T-helper 17 cell (primary cell): Measurements from ENCODE around the gene MSI2. TPM values are rescaled to one million over a fixed set of nuclear protein-coding genes. Genes with fewer than 3 reads are reported as not detected.

ENCODE experiments used
- ATAC-seq: fragments of 150-1000 bp; cut with Tn5 transposase; 2 replicates; pipeline ENCODE4 v1.10.0; 2021; ENCODE audit warnings: mild to moderate bottlenecking, moderate library complexity
- DNase-seq, 3 donors: peaks; one replicate each; pipeline versions ENCODE4 v3.0.0 to v3.0.0-alpha.2; 2020 to 2021
- H3K9me3 ChIP-seq: one replicate; pipeline ENCODE4 v1.7.0; 2013; ENCODE audit warnings: low read length, mild to moderate bottlenecking; ENCODE audit not compliant: control insufficient read depth, poor library complexity, severe bottlenecking
- H3K27ac Mint-ChIP-seq: one replicate; pipeline ENCODE4 v1.8.0; 2022; ENCODE audit warnings: mild to moderate bottlenecking, moderate library complexity, mixed read lengths
- H3K27me3 Mint-ChIP-seq: one replicate; pipeline ENCODE4 v1.8.0; 2022; ENCODE audit warnings: mixed read lengths
- H3K36me3 Mint-ChIP-seq: one replicate; pipeline ENCODE4 v1.8.0; 2022; ENCODE audit warnings: low read depth, mixed read lengths
- H3K4me1 Mint-ChIP-seq: one replicate; pipeline ENCODE4 v1.8.0; 2022; ENCODE audit warnings: mild to moderate bottlenecking, mixed read lengths
- H3K4me3 Mint-ChIP-seq: one replicate; pipeline ENCODE4 v1.8.0; 2022; ENCODE audit warnings: mild to moderate bottlenecking, moderate library complexity, mixed read lengths
- total RNA-seq, 4 donors: library from RNA in 2 of 4; stranded (reverse) in 2 of 4; gene quantifications; one replicate each; pipeline ENCODE4 v1.2.3 and lab custom pipeline; 2022 to 2026

MSI2 gene
- total RNA-seq, 2 donors from 2014 or later, result 148 to 151 TPM

DNA sequence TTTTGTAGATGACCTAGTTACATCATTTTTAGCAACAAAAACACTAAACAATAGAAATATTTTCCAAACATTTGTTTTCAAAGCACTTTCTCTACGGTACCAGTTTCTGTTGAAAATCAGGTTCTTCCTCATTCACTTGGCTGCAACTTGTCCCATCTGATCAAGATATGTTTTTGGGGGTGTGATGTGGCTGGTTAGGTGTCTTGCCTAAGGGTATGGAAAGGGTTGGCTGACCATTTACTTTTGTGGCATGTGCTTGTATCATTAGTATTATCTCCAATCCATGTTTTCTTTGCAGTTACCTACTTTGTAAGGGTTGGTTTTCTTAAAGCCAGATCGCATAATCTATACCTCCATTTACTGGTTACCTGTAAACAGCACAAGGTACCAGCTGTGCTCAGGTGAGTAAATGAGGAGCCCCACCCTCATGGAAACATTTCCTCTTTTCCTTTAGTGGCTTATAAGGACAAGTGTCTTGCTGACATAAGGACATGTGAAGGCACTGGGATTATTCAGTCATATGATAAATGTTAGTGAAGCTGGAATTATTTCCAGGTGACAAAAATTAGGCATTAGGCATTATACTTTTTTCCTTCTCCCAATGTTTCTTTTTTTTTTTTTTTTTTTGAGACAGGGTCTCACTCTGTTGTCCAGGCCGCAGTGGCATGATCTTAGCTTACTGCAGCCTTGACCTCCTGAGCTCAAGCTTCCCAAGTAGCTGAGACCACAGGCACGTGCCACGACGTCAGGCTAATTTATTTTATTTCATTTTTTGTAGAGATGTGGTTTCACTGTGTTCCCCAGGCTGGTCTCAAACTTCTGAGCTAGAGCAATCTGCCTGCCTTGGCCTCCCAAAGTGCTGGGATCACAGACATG is 326.8 kb downstream of the MSI2 start:
- Mint-ChIP-seq H3K4me3 (no peak overlapping the region), H3K27ac (peak overlapping the region; percentile 16), H3K27me3 (no peaks in the 10 kb centered on the region), H3K36me3 (no peaks in the 10 kb centered on the region), H3K4me1 (peaks cover 7% of the 10 kb centered on the region)
- no peak for ATAC-seq
- H3K9me3 ChIP-seq, result no peaks in the 10 kb centered on the region
- DNase-seq, result no peak

DNA sequence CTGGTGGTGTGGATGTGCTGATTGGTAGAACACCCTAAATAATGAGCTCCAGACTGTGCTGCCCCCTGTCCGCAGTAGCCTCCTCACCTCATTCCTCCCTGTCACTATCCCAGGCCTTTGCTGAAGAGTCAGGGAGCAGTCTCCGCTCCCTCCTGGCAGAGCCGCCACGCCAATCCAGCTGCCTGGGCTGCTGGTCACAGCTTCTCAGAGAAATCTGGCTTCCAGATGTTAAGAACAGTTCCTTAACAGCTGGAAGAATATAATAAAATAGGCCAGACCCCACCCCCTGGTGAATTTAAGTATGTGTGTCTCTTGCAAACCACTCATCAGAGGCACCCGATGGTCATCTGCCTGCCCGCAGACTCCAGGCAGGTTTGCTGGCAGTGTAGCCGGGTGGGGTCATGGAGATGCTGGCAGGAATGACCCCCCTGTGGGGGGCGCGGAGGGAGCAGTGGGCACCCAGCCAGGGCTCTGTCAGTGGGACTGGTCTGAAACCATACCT is 327.8 kb downstream of the MSI2 start:
- ATAC-seq (no peak), DNase-seq (no peak)
- Mint-ChIP-seq H3K4me1 (peaks cover 2% of the 10 kb centered on the region), H3K27ac (no peak overlapping the region), H3K27me3 (no peaks in the 10 kb centered on the region), H3K4me3 (no peak overlapping the region), H3K36me3 (no peaks in the 10 kb centered on the region)
- no peaks in the 10 kb centered on the region for H3K9me3 ChIP-seq

DNA sequence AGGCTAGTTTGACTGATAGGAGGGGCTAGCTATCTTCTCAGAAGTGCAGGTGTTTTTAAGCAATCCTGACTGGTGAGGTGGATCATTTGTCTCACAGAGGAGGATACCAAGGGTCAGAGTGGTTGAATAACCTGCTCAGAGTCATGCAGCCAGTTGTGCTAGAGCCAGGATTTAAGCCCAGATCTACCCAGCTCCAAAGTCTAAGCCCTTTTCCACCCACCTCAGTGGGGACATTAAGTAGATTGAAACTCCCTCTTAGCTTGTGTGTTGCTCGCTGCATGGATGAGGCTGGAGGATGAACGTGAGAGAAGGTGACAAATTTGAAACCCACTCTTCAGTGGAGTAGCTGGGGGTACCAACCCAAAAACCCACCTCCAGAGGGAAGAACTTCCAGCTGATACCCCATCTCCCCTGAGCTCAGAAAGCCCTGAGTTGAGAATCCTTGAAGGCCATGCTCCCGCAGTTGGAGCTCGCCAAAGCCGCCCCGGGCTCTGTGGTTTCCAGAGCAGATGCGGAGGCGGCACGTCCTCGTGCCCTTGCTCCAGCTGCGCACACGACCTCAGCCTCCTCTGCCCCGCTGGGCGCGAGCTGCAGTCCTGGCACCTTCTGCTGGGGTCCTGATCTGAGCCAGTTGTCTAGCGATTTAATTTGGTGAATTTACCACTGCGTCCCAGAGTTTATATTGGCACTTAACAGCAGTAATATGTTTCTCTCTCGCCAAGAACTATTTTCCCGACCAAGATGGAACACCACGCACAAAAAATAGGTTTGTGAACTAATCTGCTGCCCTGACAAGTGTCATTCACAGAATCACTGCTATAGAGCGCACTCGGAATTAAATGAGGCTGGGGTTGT is 329.2 kb downstream of the MSI2 start:
- Mint-ChIP-seq H3K4me3 (no peak overlapping the region), H3K36me3 (no peaks in the 10 kb centered on the region), H3K4me1 (peaks cover 2% of the 10 kb centered on the region), H3K27me3 (no peaks in the 10 kb centered on the region), H3K27ac (no peak overlapping the region)
- no peak for ATAC-seq
- no peak for DNase-seq
- no peaks in the 10 kb centered on the region for H3K9me3 ChIP-seq

DNA sequence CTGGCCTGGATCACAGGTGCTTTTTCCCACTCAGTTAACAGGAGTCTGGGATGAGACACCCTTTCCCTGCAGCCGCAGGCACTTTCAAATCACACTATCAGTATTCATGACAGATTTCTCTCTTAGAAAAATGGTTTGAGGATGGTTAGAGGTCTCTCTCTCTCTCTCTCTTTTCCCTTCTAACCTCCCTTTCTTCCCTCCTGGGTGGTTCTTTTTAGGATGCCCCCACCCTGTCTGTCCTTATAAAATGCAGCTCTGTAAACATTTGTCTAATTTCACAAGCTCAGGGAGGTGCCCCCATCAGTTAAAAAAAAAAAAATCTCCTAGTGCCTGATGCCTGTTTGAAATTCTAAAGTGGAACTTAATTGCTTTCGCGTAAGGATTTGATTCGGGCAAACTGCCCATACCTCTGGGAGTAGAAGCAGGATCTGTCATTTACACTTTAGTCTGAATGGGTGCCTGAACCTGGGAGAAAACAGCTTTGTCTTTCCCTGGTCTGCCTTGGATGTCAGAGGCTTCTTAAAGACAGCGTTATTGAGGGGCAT is 329.9 kb downstream of the MSI2 start:
- Mint-ChIP-seq H3K36me3 (no peaks in the 10 kb centered on the region), H3K27me3 (no peaks in the 10 kb centered on the region), H3K4me1 (peaks cover 2% of the 10 kb centered on the region), H3K4me3 (no peak overlapping the region), H3K27ac (no peak overlapping the region)
- ATAC-seq, result no peak
- no peaks in the 10 kb centered on the region for H3K9me3 ChIP-seq
- no peak for DNase-seq

DNA sequence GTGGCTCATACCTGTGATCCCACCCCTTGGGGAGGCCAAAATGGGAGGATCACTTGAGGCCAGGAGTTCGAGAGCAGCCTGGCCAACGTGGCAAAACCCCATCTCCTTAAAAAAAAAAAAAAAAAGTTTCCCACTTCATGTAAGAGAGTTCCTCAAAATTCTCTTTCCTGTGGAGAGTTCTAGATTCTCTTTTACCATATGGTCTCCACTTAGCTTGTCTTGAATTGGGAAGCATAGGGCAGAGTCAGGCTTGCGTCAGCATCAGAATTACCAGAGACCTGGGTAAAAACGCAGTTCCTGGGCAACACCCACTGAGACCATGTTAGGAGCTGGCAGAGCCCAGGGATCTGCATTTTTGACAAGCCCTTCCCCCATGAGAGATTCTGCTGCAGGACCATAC is 330.4 kb downstream of the MSI2 start:
- H3K4me1 Mint-ChIP-seq, result peaks cover 2% of the 10 kb centered on the region
- no peak overlapping the region for H3K27ac Mint-ChIP-seq
- H3K27me3 Mint-ChIP-seq, result no peaks in the 10 kb centered on the region
- no peak overlapping the region for H3K4me3 Mint-ChIP-seq
- ATAC-seq (no peak), DNase-seq (no peak)
- no peaks in the 10 kb centered on the region for H3K36me3 Mint-ChIP-seq
- H3K9me3 ChIP-seq, result no peaks in the 10 kb centered on the region

DNA sequence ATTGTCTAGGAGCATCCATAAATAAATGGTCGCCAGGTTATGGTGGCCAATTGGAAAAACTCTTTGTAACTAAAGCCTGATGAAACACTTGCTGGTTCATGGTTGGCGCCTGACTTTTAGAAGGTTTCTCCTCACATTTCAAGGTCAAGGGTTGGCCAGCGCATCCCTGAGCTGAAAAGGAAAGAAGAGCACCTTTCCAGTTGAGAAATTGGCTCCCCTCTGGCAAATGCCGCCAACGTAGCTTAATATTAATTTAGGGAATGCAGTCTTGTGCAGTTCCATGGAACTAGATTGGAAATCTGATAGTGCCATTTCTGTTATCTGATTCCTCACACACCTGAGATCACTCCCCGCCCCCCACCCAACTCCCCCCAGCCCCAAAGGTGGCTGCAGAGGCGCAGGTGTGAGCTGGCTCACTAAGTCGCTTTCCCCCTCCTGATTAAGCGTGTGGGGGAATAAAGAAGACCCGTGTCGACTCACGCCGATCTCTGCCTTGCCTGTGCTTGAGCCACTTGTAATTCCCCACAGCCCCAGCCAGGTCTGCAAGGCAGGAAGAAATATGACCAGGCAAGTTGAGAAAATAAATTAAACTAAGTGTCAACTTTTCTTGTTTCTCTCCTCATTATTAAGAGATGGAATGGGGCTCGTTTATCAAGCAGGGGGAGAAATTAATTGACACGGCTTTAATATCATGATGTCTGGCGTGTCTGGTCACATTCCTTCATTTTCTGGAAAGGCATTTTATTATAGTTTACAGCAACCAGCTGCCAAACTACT is 331.1 kb downstream of the MSI2 start:
- H3K27ac Mint-ChIP-seq, result no peak overlapping the region
- peaks cover 2% of the 10 kb centered on the region for H3K4me1 Mint-ChIP-seq

DNA sequence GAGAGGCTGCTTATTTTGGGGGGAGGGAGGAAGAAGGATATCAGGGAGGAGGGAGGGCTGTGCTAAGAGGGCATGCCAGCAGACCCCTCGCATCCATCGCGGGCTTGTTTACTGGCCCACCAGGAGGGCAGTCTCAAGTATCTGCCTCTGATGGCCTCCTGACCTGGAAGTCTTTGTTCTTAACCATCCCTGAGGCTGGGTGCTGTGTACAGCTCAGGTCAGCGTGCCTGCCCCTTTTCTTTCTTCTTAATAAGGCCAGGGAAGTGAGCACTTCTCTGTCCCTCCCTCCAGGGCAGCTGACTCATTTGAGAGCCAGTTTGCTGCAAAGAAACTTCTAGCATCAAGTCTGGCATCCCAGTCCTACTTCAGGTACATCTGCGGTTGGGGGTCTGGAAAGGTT is 331.8 kb downstream of the MSI2 start:
- H3K9me3 ChIP-seq, result no peaks in the 10 kb centered on the region
- no peaks in the 10 kb centered on the region for H3K27me3 Mint-ChIP-seq
- DNase-seq, result no peak
- H3K27ac Mint-ChIP-seq, result no peak overlapping the region
- peaks cover 2% of the 10 kb centered on the region for H3K4me1 Mint-ChIP-seq
- no peaks in the 10 kb centered on the region for H3K36me3 Mint-ChIP-seq
- ATAC-seq, result no peak
- H3K4me3 Mint-ChIP-seq, result no peak overlapping the region

More for the DNA sequence above, 331.1 kb downstream of the MSI2 start:
- ATAC-seq (no peak), DNase-seq (no peak)
- no peaks in the 10 kb centered on the region for H3K36me3 Mint-ChIP-seq
- H3K4me3 Mint-ChIP-seq, result no peak overlapping the region
- H3K9me3 ChIP-seq, result no peaks in the 10 kb centered on the region
- H3K27me3 Mint-ChIP-seq, result no peaks in the 10 kb centered on the region

DNA sequence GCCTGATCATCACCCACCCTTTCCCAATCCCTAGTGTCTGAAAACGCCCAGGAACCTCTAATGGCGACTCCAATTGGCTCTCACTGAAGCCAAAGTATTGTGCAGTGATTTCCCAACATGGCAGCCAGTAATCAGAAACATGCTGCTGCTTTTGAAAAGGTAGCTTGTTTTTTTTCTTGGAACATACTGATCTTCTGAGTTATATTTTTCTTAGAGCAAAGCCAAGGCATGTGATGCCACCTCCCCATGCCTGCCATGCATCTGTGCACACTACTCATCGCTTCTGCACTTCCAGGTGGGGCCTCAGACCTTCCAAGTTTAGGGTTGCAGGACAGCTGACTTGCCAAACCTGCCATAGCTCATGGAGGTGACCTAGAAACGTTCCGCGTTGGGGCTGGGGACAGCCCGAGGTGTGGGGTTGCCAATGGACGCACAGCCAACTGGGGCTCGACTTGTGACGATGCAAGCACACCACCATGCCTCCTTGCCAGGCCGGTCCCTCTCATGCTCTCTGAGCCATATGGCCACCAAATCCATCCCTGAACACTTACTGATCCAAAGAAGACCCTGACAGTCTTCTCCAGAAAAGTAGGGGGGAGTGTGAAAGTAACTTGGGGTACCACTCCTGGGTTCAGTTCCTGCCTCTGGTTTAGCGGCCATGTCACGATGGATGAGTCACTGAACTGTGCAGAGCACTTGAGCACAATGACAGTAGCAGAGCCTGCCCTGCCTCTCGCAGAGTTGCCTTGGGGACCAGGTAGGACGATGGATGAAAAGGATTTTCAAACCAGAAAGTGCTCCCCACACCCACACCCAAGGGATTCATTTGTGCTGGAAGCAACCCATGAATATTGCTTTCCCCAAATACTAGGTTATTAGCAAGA is 333.1 kb downstream of the MSI2 start:
- DNase-seq (no peak), ATAC-seq (no peak)
- H3K4me1 Mint-ChIP-seq, result peaks cover 2% of the 10 kb centered on the region
- no peak overlapping the region for H3K4me3 Mint-ChIP-seq
- no peaks in the 10 kb centered on the region for H3K9me3 ChIP-seq
- H3K27me3 Mint-ChIP-seq, result no peaks in the 10 kb centered on the region
- H3K36me3 Mint-ChIP-seq, result no peaks in the 10 kb centered on the region
- no peak overlapping the region for H3K27ac Mint-ChIP-seq

DNA sequence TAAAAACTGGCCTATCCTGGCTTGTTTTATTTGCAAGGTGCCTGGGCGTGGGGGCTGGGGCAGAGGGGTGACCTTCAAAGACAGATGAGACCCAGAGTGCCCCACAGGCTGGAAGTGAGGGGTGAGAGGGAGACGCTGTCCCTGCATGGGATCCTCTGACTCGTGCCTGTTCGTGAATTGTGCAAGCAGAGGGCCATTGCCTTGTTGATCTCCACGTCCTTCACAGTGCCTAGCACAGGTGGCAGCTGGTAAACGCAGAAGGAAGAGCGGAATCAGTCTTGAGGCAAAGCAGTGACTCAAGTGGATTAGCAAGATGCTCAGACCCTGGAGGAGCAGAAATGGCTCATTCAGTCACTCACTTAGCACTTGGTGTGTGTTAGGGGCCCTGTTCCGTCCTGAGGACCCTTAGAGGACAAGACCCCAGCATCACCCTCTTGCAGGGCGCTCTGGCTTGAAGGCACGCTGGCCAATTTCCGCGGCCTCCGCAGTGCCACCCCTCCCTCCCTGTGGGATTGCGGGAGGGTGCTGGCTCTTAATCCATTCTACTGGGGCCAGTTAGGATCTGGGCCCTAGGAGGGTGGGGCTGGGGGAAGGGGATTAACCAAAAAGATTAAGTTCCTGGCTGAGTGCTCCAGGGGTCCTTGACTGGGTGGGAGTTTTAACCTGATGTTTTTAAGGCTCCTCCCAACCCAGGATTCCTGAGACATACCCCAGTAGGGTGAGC is 337.6 kb downstream of the MSI2 start:
- peaks cover 2% of the 10 kb centered on the region for H3K36me3 Mint-ChIP-seq
- no peaks in the 10 kb centered on the region for H3K9me3 ChIP-seq
- peaks cover 16% of the 10 kb centered on the region for H3K4me1 Mint-ChIP-seq
- ATAC-seq, result no peak
- no peaks in the 10 kb centered on the region for H3K27me3 Mint-ChIP-seq
- no peak for DNase-seq
- peak overlapping the region; percentile 6 for H3K27ac Mint-ChIP-seq
- no peak overlapping the region for H3K4me3 Mint-ChIP-seq

DNA sequence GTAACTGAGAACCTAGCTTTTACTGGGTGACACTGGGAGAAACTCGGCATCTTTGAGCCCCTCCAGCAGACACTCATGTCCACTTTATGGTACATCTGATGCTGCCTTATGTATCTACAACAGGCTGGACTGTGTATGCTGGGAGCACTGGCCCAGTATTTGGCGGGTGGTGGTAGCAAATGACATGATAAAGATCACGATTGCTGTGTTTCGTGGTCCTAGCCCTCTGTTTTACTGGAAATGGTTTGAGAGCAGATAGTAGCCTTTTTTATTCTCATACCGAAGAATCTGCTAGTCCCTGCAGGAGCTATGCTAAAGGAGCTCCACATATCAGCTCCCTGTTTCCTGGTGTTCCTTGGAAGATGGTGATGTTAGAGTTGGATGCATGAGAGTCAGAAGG is 338.4 kb downstream of the MSI2 start:
- peaks cover 2% of the 10 kb centered on the region for H3K36me3 Mint-ChIP-seq

DNA sequence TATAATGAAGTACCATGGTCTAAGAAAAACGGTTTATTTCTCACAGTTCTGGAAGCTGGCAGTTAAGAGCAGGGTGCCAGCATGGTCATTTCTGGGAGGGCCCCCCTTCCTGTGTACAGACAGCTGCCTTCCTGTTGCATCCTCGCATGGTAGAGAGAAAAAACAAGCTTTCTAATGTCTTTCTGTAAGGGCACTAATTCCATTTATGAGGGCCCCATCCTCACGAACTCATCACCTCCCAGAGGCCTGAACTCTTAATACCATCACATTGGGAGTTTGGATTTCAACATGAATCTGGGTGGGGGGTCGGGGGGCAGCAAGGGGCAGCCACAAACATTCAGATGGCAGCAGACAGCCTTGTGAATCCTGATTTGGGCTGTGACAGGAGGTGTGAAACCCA is 339.1 kb downstream of the MSI2 start:
- Mint-ChIP-seq H3K27ac (peak overlapping the region; percentile 57), H3K4me3 (no peak overlapping the region), H3K27me3 (no peaks in the 10 kb centered on the region), H3K36me3 (peaks cover 2% of the 10 kb centered on the region), H3K4me1 (peaks cover 30% of the 10 kb centered on the region)
- no peaks in the 10 kb centered on the region for H3K9me3 ChIP-seq
- no peak for DNase-seq
- no peak for ATAC-seq

More for the DNA sequence above, 338.4 kb downstream of the MSI2 start:
- no peak for DNase-seq
- Mint-ChIP-seq H3K4me1 (peaks cover 23% of the 10 kb centered on the region), H3K27me3 (no peaks in the 10 kb centered on the region), H3K27ac (no peak overlapping the region), H3K4me3 (no peak overlapping the region)
- H3K9me3 ChIP-seq, result no peaks in the 10 kb centered on the region
- ATAC-seq, result no peak
